Measurements from ENCODE around the gene PANX2. TPM values are rescaled to one million over a fixed set of nuclear protein-coding genes. Genes with fewer than 3 reads are reported as not detected.

Gene PANX2
- total RNA-seq, 1 donor from 2014 or later: 0.58 TPM

DNA sequence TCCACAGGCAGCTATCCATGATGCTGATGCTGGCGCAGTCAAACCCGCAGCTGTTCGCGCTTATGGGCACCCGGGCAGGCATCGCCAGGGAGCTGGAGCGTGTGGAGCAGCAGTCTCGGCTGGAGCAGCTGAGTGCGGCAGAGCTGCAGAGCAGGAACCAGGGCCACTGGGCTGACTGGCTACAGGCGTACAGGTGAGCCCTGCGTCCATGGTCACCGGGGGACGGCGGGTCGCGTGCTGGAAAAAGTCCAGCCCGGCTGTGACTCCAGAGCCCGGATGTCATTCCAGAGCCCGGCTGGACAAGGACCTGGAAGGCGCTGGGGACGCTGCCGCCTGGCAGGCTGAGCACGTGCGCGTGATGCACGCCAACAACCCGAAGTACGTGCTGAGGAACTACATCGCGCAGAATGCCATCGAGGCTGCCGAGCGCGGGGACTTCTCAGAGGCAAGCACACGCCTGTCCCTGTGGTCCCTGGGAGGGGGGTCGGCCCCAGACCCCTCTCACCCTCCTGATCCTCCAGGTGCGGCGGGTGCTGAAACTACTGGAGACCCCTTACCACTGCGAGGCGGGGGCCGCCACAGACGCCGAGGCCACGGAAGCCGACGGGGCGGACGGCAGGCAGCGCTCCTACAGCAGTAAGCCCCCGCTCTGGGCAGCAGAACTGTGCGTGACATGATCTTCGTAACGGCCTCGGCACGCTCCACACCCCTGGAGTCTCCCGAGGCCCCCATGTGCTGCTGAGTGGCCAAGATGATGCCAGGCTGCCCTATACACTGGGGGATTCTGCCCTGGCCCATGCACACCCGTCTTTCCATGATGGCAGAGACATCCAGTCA, 46.4 kb downstream of the PANX2 start:
- TF ChIP-seq, protein P1, sequence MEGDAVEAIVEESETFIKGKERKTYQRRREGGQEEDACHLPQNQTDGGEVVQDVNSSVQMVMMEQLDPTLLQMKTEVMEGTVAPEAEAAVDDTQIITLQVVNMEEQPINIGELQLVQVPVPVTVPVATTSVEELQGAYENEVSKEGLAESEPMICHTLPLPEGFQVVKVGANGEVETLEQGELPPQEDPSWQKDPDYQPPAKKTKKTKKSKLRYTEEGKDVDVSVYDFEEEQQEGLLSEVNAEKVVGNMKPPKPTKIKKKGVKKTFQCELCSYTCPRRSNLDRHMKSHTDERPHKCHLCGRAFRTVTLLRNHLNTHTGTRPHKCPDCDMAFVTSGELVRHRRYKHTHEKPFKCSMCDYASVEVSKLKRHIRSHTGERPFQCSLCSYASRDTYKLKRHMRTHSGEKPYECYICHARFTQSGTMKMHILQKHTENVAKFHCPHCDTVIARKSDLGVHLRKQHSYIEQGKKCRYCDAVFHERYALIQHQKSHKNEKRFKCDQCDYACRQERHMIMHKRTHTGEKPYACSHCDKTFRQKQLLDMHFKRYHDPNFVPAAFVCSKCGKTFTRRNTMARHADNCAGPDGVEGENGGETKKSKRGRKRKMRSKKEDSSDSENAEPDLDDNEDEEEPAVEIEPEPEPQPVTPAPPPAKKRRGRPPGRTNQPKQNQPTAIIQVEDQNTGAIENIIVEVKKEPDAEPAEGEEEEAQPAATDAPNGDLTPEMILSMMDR (IDR thresholded peaks at IDR 0.05; ENCODE audit: borderline replicate concordance): no peak
- H3K4me1 ChIP-seq: peaks cover 30% of the 10 kb centered on the region
- H3K27ac ChIP-seq (replicated peaks): no peak overlapping the region
- H3K9me3 ChIP-seq (replicated peaks): no peaks in the 10 kb centered on the region
- H3K4me3 ChIP-seq: no peak overlapping the region
- H3K36me3 ChIP-seq: peaks cover 85% of the 10 kb centered on the region
- H3K27me3 ChIP-seq (ENCODE audit: low read depth): no peaks in the 10 kb centered on the region
- DNase-seq: no peak
- intact Hi-C loops (cut with micrococcal nuclease): no loop called here

DNA sequence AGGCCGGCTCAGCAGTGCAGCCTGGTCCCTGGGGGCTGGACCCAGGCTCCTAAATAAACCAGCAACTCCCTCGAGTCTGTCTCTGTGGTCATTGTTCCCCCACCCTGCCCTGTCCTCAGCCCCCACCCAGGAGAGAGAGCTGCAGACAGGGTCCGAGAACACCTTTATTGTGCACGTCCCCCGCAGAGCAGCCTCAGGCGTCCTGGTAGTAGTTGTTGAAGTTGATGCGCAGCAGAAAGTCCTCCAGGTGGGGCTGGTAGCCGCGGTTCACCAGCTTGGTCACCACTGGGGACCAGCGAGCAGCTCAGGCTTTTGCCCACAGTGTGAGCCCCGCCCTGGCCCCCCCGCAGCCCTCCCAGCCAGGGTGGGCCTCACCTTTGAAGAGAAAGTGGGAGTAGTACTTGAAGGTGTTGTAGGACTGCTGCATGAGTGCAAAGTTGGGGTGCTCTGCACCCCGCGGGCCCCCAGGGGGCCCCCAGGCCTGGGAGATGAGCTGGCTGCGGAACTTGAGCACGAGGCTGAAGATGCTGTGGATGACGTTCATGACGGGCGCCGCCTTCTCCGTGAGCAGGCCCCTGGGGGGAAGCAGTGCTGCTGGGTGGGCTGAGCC, 47.1 kb downstream of the PANX2 start:
- intact Hi-C loops (cut with micrococcal nuclease): no loop called here
- no peaks in the 10 kb centered on the region for H3K9me3 ChIP-seq (replicated peaks)
- H3K4me3 ChIP-seq: no peak overlapping the region
- TF ChIP-seq, protein P1 (IDR thresholded peaks at IDR 0.05; ENCODE audit: borderline replicate concordance): no peak
- no peak for DNase-seq
- H3K4me1 ChIP-seq: peaks cover 30% of the 10 kb centered on the region
- no peak overlapping the region for H3K27ac ChIP-seq (replicated peaks)
- peaks cover 85% of the 10 kb centered on the region for H3K36me3 ChIP-seq
- H3K27me3 ChIP-seq (ENCODE audit: low read depth): no peaks in the 10 kb centered on the region

DNA sequence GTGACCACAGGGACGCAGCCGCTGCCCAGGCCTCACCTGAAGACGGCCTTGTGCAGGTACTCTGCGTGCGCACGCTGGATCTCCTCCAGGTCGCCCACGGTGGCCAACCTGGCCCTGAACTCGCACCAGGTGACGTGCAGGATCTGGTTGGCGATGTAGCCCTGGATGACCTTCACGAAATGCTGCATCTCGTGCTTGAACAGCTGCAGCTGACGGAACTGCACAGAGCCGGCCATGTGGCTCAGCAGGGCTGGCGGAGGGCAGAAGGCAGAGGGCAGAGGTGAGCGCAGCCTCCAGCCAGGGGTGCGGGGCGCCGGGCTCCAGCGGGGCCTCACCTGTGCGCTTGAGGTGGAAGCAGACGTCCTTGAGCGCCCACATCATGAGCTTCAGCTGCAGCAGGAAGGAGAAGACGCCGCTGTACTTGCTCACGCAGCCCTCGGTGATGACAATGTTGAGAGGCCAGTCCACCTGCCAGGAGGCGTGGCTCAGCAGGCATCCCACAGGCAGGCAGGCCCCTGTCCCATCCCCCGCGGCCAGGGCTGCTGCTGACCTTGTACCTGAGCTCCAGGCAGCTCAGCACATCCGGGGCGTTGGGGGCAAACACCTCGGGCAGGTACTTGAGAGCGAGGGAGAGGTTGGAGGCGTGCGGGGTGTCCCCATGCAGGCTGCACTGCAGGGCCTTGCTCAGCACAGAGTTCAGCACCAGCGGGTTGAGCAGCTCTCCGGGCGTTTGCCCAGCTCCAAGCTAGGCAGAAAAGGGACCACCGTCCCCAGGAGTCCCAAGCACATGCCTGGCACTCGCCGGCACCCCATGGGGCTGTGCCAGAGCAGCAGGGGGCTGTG, 47.8 kb downstream of the PANX2 start:
- Histone ChIP-seq H3K9me3 (replicated peaks) (no peaks in the 10 kb centered on the region), H3K27ac (replicated peaks) (no peak overlapping the region), H3K4me1 (peaks cover 30% of the 10 kb centered on the region), H3K36me3 (peaks cover 85% of the 10 kb centered on the region), H3K27me3 (ENCODE audit: low read depth) (no peaks in the 10 kb centered on the region), H3K4me3 (no peak overlapping the region)
- TF ChIP-seq, protein P1 (IDR thresholded peaks at IDR 0.05; ENCODE audit: borderline replicate concordance): no peak
- intact Hi-C loops (cut with micrococcal nuclease): no loop called here
- DNase-seq: no peak

DNA sequence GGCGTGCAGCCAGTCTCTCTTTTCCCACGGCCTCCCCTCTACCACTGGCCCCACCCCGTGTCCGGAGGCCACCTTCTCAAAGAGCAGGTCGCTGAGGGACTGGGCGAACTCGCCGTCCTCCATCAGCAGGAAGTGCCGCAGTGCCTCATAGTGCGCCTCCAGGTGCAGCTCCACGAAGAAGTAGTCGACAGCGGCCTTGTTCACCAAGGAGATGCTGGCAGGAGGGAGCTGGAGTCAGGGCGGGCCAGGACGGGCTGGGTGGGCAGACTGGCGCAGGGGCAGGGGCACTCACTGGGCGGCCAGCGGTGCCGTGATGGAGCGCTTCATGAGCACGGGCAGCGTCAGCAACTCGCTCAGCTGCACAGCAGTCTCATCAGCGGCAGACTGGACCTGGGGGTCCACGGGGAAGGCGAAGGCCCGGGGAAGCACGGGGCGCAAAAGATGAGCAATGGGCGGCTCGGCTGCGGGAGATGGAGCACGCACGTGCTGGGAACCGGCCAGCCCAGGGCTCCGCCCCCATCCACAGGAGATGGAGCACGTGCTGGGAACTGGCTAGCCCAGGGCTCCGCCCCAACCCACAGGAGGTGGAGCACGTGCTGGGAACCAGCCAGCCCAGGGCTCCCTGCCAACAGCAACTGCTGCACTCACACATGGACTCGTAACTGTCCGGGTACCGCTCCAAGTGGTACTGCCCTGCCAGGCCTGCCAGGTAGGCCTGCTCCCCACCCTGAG, 48.6 kb downstream of the PANX2 start:
- no peak overlapping the region for H3K27ac ChIP-seq (replicated peaks)
- peaks cover 85% of the 10 kb centered on the region for H3K36me3 ChIP-seq
- no peaks in the 10 kb centered on the region for H3K9me3 ChIP-seq (replicated peaks)

More for the DNA sequence above, 48.6 kb downstream of the PANX2 start:
- intact Hi-C loops (cut with micrococcal nuclease): no loop called here
- Histone ChIP-seq H3K27me3 (ENCODE audit: low read depth) (no peaks in the 10 kb centered on the region), H3K4me1 (peaks cover 30% of the 10 kb centered on the region), H3K4me3 (no peak overlapping the region)
- TF ChIP-seq, protein P1 (IDR thresholded peaks at IDR 0.05; ENCODE audit: borderline replicate concordance): no peak
- peak; percentile 89 for DNase-seq

All from left ventricle myocardium inferior (tissue), 1 donor.